ENCODE measurements around the gene ZNHIT1. TPM values are rescaled to one million over a fixed set of nuclear protein-coding genes. Genes with fewer than 3 reads are reported as not detected.

Gene ZNHIT1
- total RNA-seq, 1 experiment from 2014 or later, result 57.2 TPM

DNA sequence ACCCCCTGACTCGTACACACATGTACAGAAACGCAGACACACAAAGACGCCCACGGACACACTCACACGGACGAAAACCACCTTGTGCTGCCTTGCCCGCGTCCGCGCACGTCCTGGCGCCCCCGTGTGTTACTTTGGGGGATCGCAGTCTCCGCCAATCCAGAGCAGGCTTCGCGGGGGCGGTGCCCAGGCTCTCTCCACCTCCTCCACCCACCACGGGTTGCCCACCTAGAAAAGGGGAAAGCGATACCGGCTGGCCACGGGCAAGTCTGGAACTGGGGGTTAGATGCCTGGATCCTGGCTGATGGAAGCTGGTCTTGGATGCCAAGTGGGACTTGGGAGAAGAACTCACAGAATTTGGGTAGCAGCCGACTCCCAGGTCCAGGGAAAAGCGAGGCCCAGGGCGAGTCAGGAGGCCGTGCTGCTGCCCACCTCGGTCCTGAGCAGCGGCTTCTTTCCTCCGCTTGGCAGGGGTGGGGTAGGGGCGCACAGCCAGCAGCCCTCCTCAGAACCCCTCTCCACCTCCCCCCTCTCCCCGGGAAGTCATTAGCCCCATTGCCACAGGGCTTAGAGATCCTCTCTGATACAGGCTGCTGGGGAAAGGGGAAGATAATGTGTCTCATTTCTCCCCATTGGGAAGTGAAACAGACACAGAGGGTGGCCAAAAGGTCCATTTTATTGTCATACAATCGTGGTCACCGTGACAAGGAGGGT, 48.0 kb upstream of the ZNHIT1 start:
- DNase-seq, result peak; percentile 82
- Mint-ChIP-seq H3K4me3 (ENCODE audit: low read depth, unreplicated experiment) (no peak overlapping the region), H3K36me3 (ENCODE audit: insufficient read depth, unreplicated experiment) (peaks cover 37% of the 10 kb centered on the region), H3K27ac (ENCODE audit: unreplicated experiment) (no peak overlapping the region), H3K27me3 (ENCODE audit: unreplicated experiment) (peaks cover 100% of the 10 kb centered on the region), H3K9me3 (ENCODE audit: low read depth, unreplicated experiment) (no peaks in the 10 kb centered on the region), H3K4me1 (ENCODE audit: low read depth, unreplicated experiment) (peaks cover 49% of the 10 kb centered on the region)
- CTCF ChIA-PET, result interaction anchor here (0.6 to 1.4 kb wide), 2 partner anchors 26 to 35 kb away, joined by 3 to 5 read pairs; no protein-coding TSS in a partner anchor
- TF ChIP-seq, protein P1, sequence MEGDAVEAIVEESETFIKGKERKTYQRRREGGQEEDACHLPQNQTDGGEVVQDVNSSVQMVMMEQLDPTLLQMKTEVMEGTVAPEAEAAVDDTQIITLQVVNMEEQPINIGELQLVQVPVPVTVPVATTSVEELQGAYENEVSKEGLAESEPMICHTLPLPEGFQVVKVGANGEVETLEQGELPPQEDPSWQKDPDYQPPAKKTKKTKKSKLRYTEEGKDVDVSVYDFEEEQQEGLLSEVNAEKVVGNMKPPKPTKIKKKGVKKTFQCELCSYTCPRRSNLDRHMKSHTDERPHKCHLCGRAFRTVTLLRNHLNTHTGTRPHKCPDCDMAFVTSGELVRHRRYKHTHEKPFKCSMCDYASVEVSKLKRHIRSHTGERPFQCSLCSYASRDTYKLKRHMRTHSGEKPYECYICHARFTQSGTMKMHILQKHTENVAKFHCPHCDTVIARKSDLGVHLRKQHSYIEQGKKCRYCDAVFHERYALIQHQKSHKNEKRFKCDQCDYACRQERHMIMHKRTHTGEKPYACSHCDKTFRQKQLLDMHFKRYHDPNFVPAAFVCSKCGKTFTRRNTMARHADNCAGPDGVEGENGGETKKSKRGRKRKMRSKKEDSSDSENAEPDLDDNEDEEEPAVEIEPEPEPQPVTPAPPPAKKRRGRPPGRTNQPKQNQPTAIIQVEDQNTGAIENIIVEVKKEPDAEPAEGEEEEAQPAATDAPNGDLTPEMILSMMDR (IDR thresholded peaks at IDR 0.05; ENCODE audit: unreplicated experiment), result peak; percentile 69
- intact Hi-C loops (cut with micrococcal nuclease; ENCODE audit: unreplicated experiment), result no loop called here
- BruUV-seq (replicated peaks), result no TSS peak

DNA sequence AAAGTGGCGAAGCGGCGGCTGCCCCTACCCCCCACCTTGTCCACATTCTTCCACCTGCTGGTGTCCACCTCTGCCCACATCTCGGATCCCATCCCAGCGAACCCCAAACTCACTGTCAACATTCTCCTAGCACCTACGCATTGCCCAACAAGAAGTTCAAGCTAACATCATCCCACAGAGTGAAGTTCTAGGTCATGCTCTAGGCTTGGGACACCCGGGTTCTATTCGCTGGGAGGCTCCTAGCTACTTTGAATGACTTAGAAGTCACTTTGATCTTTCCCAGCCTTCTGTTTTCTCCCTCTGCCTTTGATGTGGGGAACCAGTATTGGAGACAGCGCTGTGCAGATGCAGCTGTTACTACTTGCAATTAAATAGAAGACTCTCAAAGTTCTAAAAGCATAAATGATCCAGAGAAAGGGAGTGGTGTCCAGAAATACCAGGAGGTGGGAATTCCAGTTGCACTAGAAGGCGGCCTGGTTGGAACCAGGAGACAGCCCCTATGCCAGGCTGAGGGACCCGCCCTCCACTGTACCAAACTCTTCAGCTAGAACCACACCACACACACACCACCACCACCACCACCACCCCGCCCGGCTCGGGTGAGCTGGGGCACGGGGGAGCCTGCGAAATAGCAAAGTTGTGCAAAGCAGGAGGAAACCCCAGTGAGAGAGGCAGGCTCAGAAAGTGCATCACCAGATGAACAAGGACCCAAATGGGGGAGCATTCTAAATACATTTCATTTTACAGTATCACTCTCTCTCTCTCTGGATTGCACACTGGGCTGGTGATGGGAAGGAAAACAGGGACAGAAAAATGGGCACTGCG, 47.1 kb upstream of the ZNHIT1 start:
- Mint-ChIP-seq H3K4me1 (ENCODE audit: low read depth, unreplicated experiment) (peaks cover 42% of the 10 kb centered on the region), H3K9me3 (ENCODE audit: low read depth, unreplicated experiment) (no peaks in the 10 kb centered on the region), H3K27ac (ENCODE audit: unreplicated experiment) (no peak overlapping the region), H3K27me3 (ENCODE audit: unreplicated experiment) (peaks cover 100% of the 10 kb centered on the region), H3K4me3 (ENCODE audit: low read depth, unreplicated experiment) (no peak overlapping the region), H3K36me3 (ENCODE audit: insufficient read depth, unreplicated experiment) (peaks cover 29% of the 10 kb centered on the region)
- no TSS peak for BruUV-seq (replicated peaks)
- DNase-seq, result no peak
- TF ChIP-seq, protein P1 (IDR thresholded peaks at IDR 0.05; ENCODE audit: unreplicated experiment), result no peak
- intact Hi-C loops (cut with micrococcal nuclease; ENCODE audit: unreplicated experiment), result no loop called here
- CTCF ChIA-PET, result interaction anchor here (0.6 to 1.4 kb wide), 2 partner anchors 27 to 36 kb away, joined by 3 to 5 read pairs; no protein-coding TSS in a partner anchor

DNA sequence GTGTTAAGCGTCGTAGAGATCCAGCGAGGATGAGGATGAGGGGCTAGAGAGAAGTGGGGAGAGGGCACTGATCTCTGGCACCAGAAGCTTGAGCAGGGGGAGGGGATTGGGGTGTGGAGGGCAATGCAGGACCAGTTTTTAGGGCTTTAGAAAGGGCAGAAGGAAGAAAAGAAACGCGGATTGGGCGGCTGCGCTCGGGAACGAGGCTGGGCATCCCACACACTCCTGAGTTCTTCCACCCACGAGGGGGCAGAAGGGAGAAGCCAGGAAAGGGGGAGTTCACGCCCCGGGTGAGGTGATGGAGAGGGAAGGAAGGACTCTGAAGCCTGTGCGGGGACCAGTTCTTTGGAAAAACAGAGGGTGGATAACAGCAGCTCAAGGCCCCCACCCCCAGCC, 46.5 kb upstream of the ZNHIT1 start:
- Mint-ChIP-seq H3K9me3 (ENCODE audit: low read depth, unreplicated experiment) (no peaks in the 10 kb centered on the region), H3K27me3 (ENCODE audit: unreplicated experiment) (peaks cover 100% of the 10 kb centered on the region), H3K4me1 (ENCODE audit: low read depth, unreplicated experiment) (peaks cover 37% of the 10 kb centered on the region), H3K27ac (ENCODE audit: unreplicated experiment) (no peak overlapping the region), H3K4me3 (ENCODE audit: low read depth, unreplicated experiment) (no peak overlapping the region), H3K36me3 (ENCODE audit: insufficient read depth, unreplicated experiment) (peaks cover 26% of the 10 kb centered on the region)
- CTCF ChIA-PET, result no interaction called here
- no peak for DNase-seq
- no TSS peak for BruUV-seq (replicated peaks)
- TF ChIP-seq, protein P1 (IDR thresholded peaks at IDR 0.05; ENCODE audit: unreplicated experiment), result no peak
- intact Hi-C loops (cut with micrococcal nuclease; ENCODE audit: unreplicated experiment), result no loop called here

DNA sequence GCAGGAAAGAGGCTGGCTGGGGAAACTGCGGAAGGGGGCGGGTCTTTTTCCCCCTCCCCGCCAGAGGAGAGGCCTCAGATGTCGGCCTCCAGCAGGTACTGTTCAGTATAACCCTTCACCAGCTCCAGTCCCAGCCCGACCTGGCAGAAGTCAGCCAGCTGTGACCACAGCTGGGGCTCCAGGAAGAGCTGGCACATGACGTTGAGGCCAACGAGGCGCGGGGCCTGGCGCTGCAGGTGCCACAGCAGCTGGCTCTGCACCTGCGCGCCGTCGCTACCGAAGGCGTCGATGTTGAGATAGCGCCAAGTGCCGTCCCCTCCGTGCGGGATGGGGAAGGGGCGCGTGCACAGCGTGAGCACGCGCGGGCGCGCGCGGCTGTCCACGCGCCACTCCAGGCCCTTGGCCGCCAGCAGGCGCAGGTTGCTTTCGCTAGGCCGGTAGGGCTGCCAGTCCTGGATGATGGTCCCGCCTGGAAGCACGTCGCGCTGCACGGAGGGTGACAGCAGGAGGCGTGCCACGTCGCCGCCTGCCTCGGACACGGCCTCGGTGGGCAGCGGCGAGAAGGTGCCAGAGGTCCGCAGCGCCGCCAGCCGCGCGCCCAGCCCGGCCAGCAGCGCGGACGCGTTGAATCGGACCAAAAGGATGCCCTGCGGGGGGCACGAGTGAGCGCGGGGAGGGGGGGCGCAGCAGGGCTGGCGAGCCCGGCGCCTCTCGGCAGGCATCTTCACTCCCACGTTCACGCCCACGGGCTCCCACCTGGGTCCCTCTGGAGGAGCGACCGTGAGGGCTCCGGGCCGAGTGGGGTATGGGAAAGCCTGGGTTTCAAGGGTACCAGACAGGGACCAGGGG, 45.7 kb upstream of the ZNHIT1 start:
- intact Hi-C loops (cut with micrococcal nuclease; ENCODE audit: unreplicated experiment), result no loop called here
- Mint-ChIP-seq H3K36me3 (ENCODE audit: insufficient read depth, unreplicated experiment) (peaks cover 20% of the 10 kb centered on the region), H3K9me3 (ENCODE audit: low read depth, unreplicated experiment) (no peaks in the 10 kb centered on the region), H3K4me1 (ENCODE audit: low read depth, unreplicated experiment) (peaks cover 33% of the 10 kb centered on the region), H3K27me3 (ENCODE audit: unreplicated experiment) (peaks cover 100% of the 10 kb centered on the region), H3K4me3 (ENCODE audit: low read depth, unreplicated experiment) (peak overlapping the region; percentile 61), H3K27ac (ENCODE audit: unreplicated experiment) (no peak overlapping the region)
- no TSS peak for BruUV-seq (replicated peaks)
- TF ChIP-seq, protein P1 (IDR thresholded peaks at IDR 0.05; ENCODE audit: unreplicated experiment), result no peak
- CTCF ChIA-PET, result interaction anchor here (1.5 kb wide), 1 partner anchor 20 kb away, joined by 5 read pairs; no protein-coding TSS in a partner anchor
- no peak for DNase-seq

Measured in Calu3 (cell line).